ENCODE measurements around the gene RXFP3.

DNA sequence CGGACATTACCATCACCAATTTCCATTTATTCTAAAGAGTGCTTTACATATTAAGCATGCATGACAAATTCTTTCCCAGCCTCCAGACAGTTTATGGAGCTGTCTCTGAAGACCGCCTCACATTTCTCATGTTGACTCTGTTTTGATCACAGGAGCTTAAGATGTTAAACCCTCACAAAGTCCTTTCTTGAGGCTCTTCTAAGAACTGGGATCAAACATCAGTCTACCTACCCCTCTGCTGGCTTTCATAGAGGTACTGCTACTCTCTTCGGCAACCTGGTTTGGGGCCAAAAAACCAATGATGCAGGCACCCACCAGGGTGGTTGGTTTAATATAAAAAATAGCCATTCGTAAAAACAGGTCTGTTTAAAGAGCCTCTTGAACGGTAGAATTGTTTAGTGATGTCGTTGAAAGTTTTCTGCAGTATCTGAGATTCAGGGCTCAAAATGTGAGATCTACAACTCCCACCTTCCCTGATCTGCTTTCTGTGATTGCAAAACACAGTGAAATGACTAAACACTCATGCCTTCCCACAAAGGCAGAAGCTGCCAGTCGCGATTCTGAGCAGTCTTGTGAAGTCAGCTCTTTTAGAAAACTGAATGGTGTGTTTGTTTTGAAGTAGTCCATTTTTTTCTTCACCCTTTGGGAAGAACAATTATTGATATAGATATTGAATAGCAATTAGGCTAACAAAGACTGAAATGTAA is 3.5 kb downstream of the RXFP3 start:
- no peak for TF ChIP-seq POLR2A (IDR thresholded peaks at IDR 0.05)
- TF ChIP-seq, protein P1, sequence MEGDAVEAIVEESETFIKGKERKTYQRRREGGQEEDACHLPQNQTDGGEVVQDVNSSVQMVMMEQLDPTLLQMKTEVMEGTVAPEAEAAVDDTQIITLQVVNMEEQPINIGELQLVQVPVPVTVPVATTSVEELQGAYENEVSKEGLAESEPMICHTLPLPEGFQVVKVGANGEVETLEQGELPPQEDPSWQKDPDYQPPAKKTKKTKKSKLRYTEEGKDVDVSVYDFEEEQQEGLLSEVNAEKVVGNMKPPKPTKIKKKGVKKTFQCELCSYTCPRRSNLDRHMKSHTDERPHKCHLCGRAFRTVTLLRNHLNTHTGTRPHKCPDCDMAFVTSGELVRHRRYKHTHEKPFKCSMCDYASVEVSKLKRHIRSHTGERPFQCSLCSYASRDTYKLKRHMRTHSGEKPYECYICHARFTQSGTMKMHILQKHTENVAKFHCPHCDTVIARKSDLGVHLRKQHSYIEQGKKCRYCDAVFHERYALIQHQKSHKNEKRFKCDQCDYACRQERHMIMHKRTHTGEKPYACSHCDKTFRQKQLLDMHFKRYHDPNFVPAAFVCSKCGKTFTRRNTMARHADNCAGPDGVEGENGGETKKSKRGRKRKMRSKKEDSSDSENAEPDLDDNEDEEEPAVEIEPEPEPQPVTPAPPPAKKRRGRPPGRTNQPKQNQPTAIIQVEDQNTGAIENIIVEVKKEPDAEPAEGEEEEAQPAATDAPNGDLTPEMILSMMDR (IDR thresholded peaks at IDR 0.05): no peak
